HepG2 (cell line): ENCODE measurements around the gene RAD51D. TPM values are rescaled to one million over a fixed set of nuclear protein-coding genes. Genes with fewer than 3 reads are reported as not detected.
A peak's percentile ranks its signal among the peaks of the same experiment; 100 is the strongest.

Experiments
- ASH2L ChIP-seq: fragments of 300-600, 200-600 bp; sonication (generic); IDR thresholded peaks from 2 replicates; pipeline ENCODE4 v1.7.0; 2017; ENCODE audit warnings: low read depth, mild to moderate bottlenecking, moderate library complexity, mixed read lengths, low read length; ENCODE audit not compliant: insufficient read length
- CBX5 ChIP-seq: sonication (generic); formaldehyde crosslinking; IDR thresholded peaks from 2 replicates; pipeline ENCODE4 v1.4.0; 2020; ENCODE audit warnings: missing genetic modification reagents, borderline replicate concordance
- CHD2 ChIP-seq: IDR thresholded peaks from 2 replicates; pipeline ENCODE4 v1.6.1; 2011; ENCODE audit warnings: low read depth, low read length, improper control_type of control experiment
- CSRNP1 ChIP-seq: sonication (generic); formaldehyde crosslinking; IDR thresholded peaks from 2 replicates; pipeline ENCODE4 v1.8.1; 2023; ENCODE audit warnings: mild to moderate bottlenecking, missing genetic modification reagents
- CSRNP2 ChIP-seq: sonication (generic); formaldehyde crosslinking; conservative IDR thresholded peaks from 2 replicates; pipeline ENCODE4 v1.8.0; 2022; ENCODE audit warnings: low read depth, missing genetic modification reagents
- NR2F6 ChIP-seq, 2 experiments: IDR thresholded peaks; 2 replicates each; pipeline ENCODE4 v1.6.1; 2016; ENCODE audit warnings: antibody characterized with exemption in 1 of 2, mild to moderate bottlenecking in 1 of 2
- NRL ChIP-seq: sonication (generic); formaldehyde crosslinking; IDR thresholded peaks from 2 replicates; pipeline ENCODE4 v1.5.0; 2020; ENCODE audit warnings: missing genetic modification reagents, mild to moderate bottlenecking, moderate library complexity, borderline replicate concordance
- RFX1 ChIP-seq: fragments of 450-650 bp; IDR thresholded peaks from 2 replicates; pipeline ENCODE4 v1.6.1; 2017
- TRAFD1 ChIP-seq: sonication (generic); formaldehyde crosslinking; IDR thresholded peaks from 2 replicates; pipeline ENCODE4 v1.5.1; 2020; ENCODE audit warnings: missing genetic modification reagents, mild to moderate bottlenecking, borderline replicate concordance
- ZFP36 ChIP-seq: fragments of 150-350 bp; IDR thresholded peaks from 2 replicates; pipeline ENCODE4 v1.6.1; 2018; ENCODE audit warnings: borderline replicate concordance, low read length, low read depth; ENCODE audit not compliant: partially characterized antibody
- ZNF260 ChIP-seq: sonication (generic); formaldehyde crosslinking; IDR thresholded peaks from 2 replicates; pipeline ENCODE4 v1.4.0; 2020; ENCODE audit warnings: missing genetic modification reagents, low read depth, mild to moderate bottlenecking, borderline replicate concordance
- ZNF276 ChIP-seq: sonication (generic); formaldehyde crosslinking; IDR thresholded peaks from 2 replicates; pipeline ENCODE4 v1.4.0; 2020; ENCODE audit warnings: mild to moderate bottlenecking, low read depth, missing genetic modification reagents
- ZNF367 ChIP-seq: sonication (generic); formaldehyde crosslinking; IDR thresholded peaks from 2 replicates; pipeline ENCODE4 v1.4.0; 2020; ENCODE audit warnings: missing genetic modification reagents, borderline replicate concordance
- ZNF687 ChIP-seq: sonication (generic); formaldehyde crosslinking; IDR thresholded peaks from 2 replicates; pipeline ENCODE4 v1.5.1; 2020; ENCODE audit warnings: mild to moderate bottlenecking, missing genetic modification reagents, moderate library complexity
- ZNF746 ChIP-seq: sonication (generic); formaldehyde crosslinking; IDR thresholded peaks from 2 replicates; pipeline ENCODE4 v1.8.0; 2022; ENCODE audit warnings: mild to moderate bottlenecking, missing genetic modification reagents
- ZNF775 ChIP-seq: sonication (generic); formaldehyde crosslinking; IDR thresholded peaks from 2 replicates; pipeline ENCODE4 v1.4.0; 2020; ENCODE audit warnings: missing genetic modification reagents, mild to moderate bottlenecking, moderate library complexity, borderline replicate concordance
- polyA plus RNA-seq, 8 experiments: library from polyadenylated mRNA; depleted of rRNA in 3 of 8; stranded (reverse) in 7 of 8; unstranded in 1 of 8; fragments of >200 nt; fragmentation: Illumina TruSeq in 4 of 8; extraction: Trizol in 4 of 8; gene quantifications; 2 replicates each; pipeline versions ENCODE4 v1.2.1 to v1.2.3, GENCODE V29; 2011 to 2016; ENCODE audit warnings: low read depth in 4 of 8, missing spikeins in 1 of 8, mixed read lengths in 1 of 8; ENCODE audit not compliant: insufficient read depth in 1 of 8
- total RNA-seq, 5 experiments: library from RNA; depleted of rRNA; stranded (reverse); fragments of >200 nt; fragmentation: Illumina TruSeq; extraction: Trizol; gene quantifications; 2 replicates each; pipeline ENCODE4 v1.2.3, GENCODE V29; 2016; ENCODE audit warnings: low read depth in 1 of 5

RAD51D gene
- total and polyA plus RNA-seq, 2 of the 13 experiments (the other 11 are each of a cell fraction or from before 2014, with no cell fraction given), result 6.7 to 13.1 TPM

- TF ChIP-seq ZNF367 (peak; percentile 57; the same call in 1 of the 2 replicates), NRL (peak; percentile 79), CSRNP1 (CRISPR knock-in tag) (peak; percentile 93; the same call in 1 of the 2 replicates), ASH2L (peak; percentile 82), ZNF276 (CRISPR knock-in tag) (peak; percentile 86; the same call in 1 of the 2 replicates), CBX5 (peak; percentile 76), TRAFD1 (no peak), ZNF687 (CRISPR knock-in tag) (peak; percentile 92), ZNF775 (peak; percentile 76; the same call in 1 of the 2 replicates), ZFP36 (no peak), CSRNP2 (CRISPR knock-in tag) (0 out of 2 replicates have a peak, but pooled peaks have one; percentile 57), NR2F6 (IDR thresholded peaks at IDR 0.05) (no peak), NR2F6 (CRISPR knock-in tag; IDR thresholded peaks at IDR 0.05) (peak; percentile 44; the same call in 1 of the 2 replicates), ZNF260 (CRISPR knock-in tag) (no peak), RFX1 (no peak), CHD2 (no peak; the same call in 1 of the 2 replicates), ZNF746 (CRISPR knock-in tag) (peak; percentile 64; the same call in 1 of the 2 replicates)
Observed at GRCh38 chr17:35141681-35142466, 22.2 kb upstream of the RAD51D start, which contains the start of gene NLE1 (continued).
